Endothelial cell of umbilical vein (primary cell): ENCODE data around the gene TJP3. TPM values are rescaled to one million over a fixed set of nuclear protein-coding genes. Genes with fewer than 3 reads are reported as not detected.

Experiments used
- BruUV-seq: library from RNA; stranded (reverse); fragments of 400-500 nt; replicated peaks from 2 replicates; lab custom pipeline; 2021; lab: Mats Ljungman, UMichigan
- CTCF ChIA-PET: fragments of 300-600, 350-600 bp; sonication (Branson Sonifier 250); formaldehyde crosslinking; loops from one replicate; lab custom pipeline; 2021; ENCODE audit warnings: antibody characterized with exemption, inconsistent platforms; lab: Charles Lee
- POLR2A ChIA-PET: fragments of 300-600, 350-600 bp; sonication (Branson Sonifier 250); formaldehyde crosslinking; loops from one replicate; lab custom pipeline; 2021; ENCODE audit warnings: antibody characterized with exemption, inconsistent platforms; lab: Charles Lee
- DNase-seq: peaks from one replicate; pipeline ENCODE4 v3.0.0-alpha.2; 2011; ENCODE audit warnings: low read depth, low spot score
- FAIRE-seq: peaks from 2 replicates; lab custom pipeline; 2011; peaks lifted over from hg19 to GRCh38; lab: Jason Lieb, UNC
- H2AFZ ChIP-seq: 2 replicates; pipeline ENCODE4 v1.6.0; 2012; ENCODE audit warnings: low read depth, low read length, control low read depth, inconsistent platforms
- H3K27ac ChIP-seq: 2 replicates; pipeline ENCODE4 v1.5.1; 2011; ENCODE audit warnings: low read depth, mild to moderate bottlenecking, control low read depth, low read length, moderate library complexity; ENCODE audit not compliant: insufficient read depth
- H3K27me3 ChIP-seq, 2 experiments: 2 replicates each; pipeline versions ENCODE4 v1.6.0 to v1.6.1; 2011; ENCODE audit warnings: low read length in 2 of 2, mixed read lengths in 1 of 2; ENCODE audit not compliant: control insufficient read depth in 2 of 2, insufficient read depth in 2 of 2
- H3K36me3 ChIP-seq, 2 experiments: 2 replicates in 1 of 2; 3 replicates in 1 of 2; pipeline ENCODE4 v1.5.1; 2011; ENCODE audit warnings: low read length in 2 of 2, mild to moderate bottlenecking in 1 of 2, moderate library complexity in 1 of 2; ENCODE audit not compliant: control insufficient read depth in 2 of 2, insufficient read depth in 2 of 2; ENCODE audit errors: extremely low read depth in 1 of 2
- H3K4me1 ChIP-seq: 3 replicates; pipeline ENCODE4 v1.5.1; 2011; ENCODE audit warnings: mild to moderate bottlenecking, low read length; ENCODE audit not compliant: control insufficient read depth, insufficient read depth; ENCODE audit errors: extremely low read depth
- H3K4me2 ChIP-seq: 2 replicates; pipeline ENCODE4 v1.6.1; 2011; ENCODE audit warnings: low read length, control low read depth, mixed read lengths; ENCODE audit not compliant: insufficient read depth
- H3K4me3 ChIP-seq, 3 experiments: fragments of 200-600 bp in 1 of 3; sonication (generic), shearing (Covaris generic) in 1 of 3; replicated peaks in 1 of 3; 2 replicates each; pipeline ENCODE4 v1.5.1; 2011 to 2016; ENCODE audit warnings: control low read depth in 3 of 3, low read length in 3 of 3, mild to moderate bottlenecking in 2 of 3, inconsistent platforms in 1 of 3, low read depth in 1 of 3, moderate library complexity in 1 of 3; ENCODE audit not compliant: insufficient read depth in 1 of 3
- H3K79me2 ChIP-seq: 2 replicates; pipeline ENCODE4 v1.6.0; 2012; ENCODE audit warnings: low read length, inconsistent platforms; ENCODE audit not compliant: control insufficient read depth, insufficient read depth
- H3K9ac ChIP-seq: replicated peaks from 2 replicates; pipeline ENCODE3; 2011; ENCODE audit warnings: low read length, control low read depth; ENCODE audit not compliant: insufficient read depth; ENCODE audit errors: extremely low read depth
- H3K9me1 ChIP-seq: replicated peaks from 3 replicates; pipeline ENCODE4 v1.6.0; 2011; ENCODE audit warnings: mild to moderate bottlenecking, low read length; ENCODE audit not compliant: control insufficient read depth, insufficient read depth; ENCODE audit errors: extremely low read depth
- H3K9me3 ChIP-seq: replicated peaks from 2 replicates; pipeline ENCODE4 v1.5.1; 2012; ENCODE audit warnings: low read length, inconsistent platforms; ENCODE audit not compliant: control insufficient read depth, insufficient read depth
- H4K20me1 ChIP-seq: replicated peaks from 2 replicates; pipeline ENCODE3; 2011; ENCODE audit warnings: mild to moderate bottlenecking, low read length; ENCODE audit not compliant: control insufficient read depth, insufficient read depth; ENCODE audit errors: extremely low read depth
- EZH2 ChIP-seq: IDR thresholded peaks from 2 replicates; pipeline ENCODE4 v1.6.1; 2012; ENCODE audit warnings: borderline replicate concordance, low read depth, mild to moderate bottlenecking, moderate library complexity, low read length, inconsistent platforms; ENCODE audit not compliant: severe bottlenecking
- FOS ChIP-seq: IDR thresholded peaks from 2 replicates; pipeline ENCODE4 v1.6.1; 2011; ENCODE audit warnings: mild to moderate bottlenecking, low read length, moderate library complexity, borderline replicate concordance; ENCODE audit not compliant: insufficient read depth
- MAX ChIP-seq: IDR thresholded peaks from 2 replicates; pipeline ENCODE4 v1.6.1; 2011; ENCODE audit not compliant: insufficient read depth, insufficient read length
- MYC ChIP-seq: IDR thresholded peaks from one replicate; pipeline ENCODE4 v1.6.1; 2011; ENCODE audit warnings: mild to moderate bottlenecking, low read depth, low read length
- POLR2A ChIP-seq: IDR thresholded peaks from 2 replicates; pipeline ENCODE4 v1.6.1; 2012; ENCODE audit warnings: low read depth, mild to moderate bottlenecking, control low read depth, low read length
- POLR2AphosphoS5 ChIP-seq: IDR thresholded peaks from 2 replicates; pipeline ENCODE4 v1.6.1; 2012; ENCODE audit warnings: low read depth, mild to moderate bottlenecking, control low read depth, low read length, moderate library complexity; ENCODE audit not compliant: insufficient read depth
- dilution Hi-C: fragments of 300-500 bp; cut with MboI; formaldehyde crosslinking; loops from one replicate; pipeline ENCODE4 v1.15.0; 2019; ENCODE audit warnings: low sequenced_read_pairs; ENCODE audit not compliant: extremely low pct_ligation_motif_present
- intact Hi-C: fragments of 100-400 bp; cut with micrococcal nuclease; formaldehyde crosslinking; loops from one replicate; pipeline ENCODE4 v1.10.0; 2022
- polyA plus RNA-seq, 4 experiments: library from polyadenylated mRNA; depleted of rRNA in 3 of 4; stranded (reverse) in 3 of 4; unstranded in 1 of 4; fragments of >200 nt; gene quantifications; 2 replicates each; pipeline versions ENCODE4 v1.2.1 to v1.2.3, GENCODE V29; 2011 to 2012; ENCODE audit warnings: missing spikeins in 1 of 4
- total RNA-seq: library from RNA; stranded (reverse); gene quantifications from 2 replicates; pipeline ENCODE4 v1.2.3, GENCODE V29; 2021
- TF ChIP-seq, protein P1 (sequence below), 2 donors: IDR thresholded peaks; 1 replicate in 1 of 2; 2 replicates in 1 of 2; pipeline ENCODE4 v1.5.1; 2011; ENCODE audit warnings: low read length in 2 of 2, mild to moderate bottlenecking in 2 of 2, moderate library complexity in 2 of 2, control low read depth in 1 of 2, inconsistent platforms in 1 of 2, low read depth in 1 of 2; ENCODE audit not compliant: insufficient read depth in 1 of 2; ENCODE audit errors: extremely low read depth in 1 of 2

Gene TJP3
- total and polyA plus RNA-seq, 2 donors (not counting 3 experiments of a cell fraction or from before 2014, with no cell fraction given), result 0.10 TPM; not detected in 1

GRCh38 chr19:3775374-3775711, 67.2 kb downstream of the TJP3 start:
- H3K9me1 ChIP-seq, result no peaks in the 10 kb centered on the region
- TF ChIP-seq MYC (no peak), FOS (no peak), POLR2AphosphoS5 (no peak), MAX (no peak), POLR2A (no peak), EZH2 (no peak)
- TF ChIP-seq, protein P1, sequence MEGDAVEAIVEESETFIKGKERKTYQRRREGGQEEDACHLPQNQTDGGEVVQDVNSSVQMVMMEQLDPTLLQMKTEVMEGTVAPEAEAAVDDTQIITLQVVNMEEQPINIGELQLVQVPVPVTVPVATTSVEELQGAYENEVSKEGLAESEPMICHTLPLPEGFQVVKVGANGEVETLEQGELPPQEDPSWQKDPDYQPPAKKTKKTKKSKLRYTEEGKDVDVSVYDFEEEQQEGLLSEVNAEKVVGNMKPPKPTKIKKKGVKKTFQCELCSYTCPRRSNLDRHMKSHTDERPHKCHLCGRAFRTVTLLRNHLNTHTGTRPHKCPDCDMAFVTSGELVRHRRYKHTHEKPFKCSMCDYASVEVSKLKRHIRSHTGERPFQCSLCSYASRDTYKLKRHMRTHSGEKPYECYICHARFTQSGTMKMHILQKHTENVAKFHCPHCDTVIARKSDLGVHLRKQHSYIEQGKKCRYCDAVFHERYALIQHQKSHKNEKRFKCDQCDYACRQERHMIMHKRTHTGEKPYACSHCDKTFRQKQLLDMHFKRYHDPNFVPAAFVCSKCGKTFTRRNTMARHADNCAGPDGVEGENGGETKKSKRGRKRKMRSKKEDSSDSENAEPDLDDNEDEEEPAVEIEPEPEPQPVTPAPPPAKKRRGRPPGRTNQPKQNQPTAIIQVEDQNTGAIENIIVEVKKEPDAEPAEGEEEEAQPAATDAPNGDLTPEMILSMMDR (IDR thresholded peaks at IDR 0.05; ENCODE audit: extremely low read depth in 1 of 2, insufficient read depth in 1 of 2, low read depth in 1 of 2, low read length in 2 of 2), result no peak
- FAIRE-seq (no peak), DNase-seq (no peak)
- no peaks in the 10 kb centered on the region for H3K79me2 ChIP-seq
- H3K36me3 ChIP-seq, result no peaks in the 10 kb centered on the region
- no peak overlapping the region for H3K27ac ChIP-seq
- CTCF ChIA-PET, result no interaction called here
- H3K4me3 ChIP-seq, result no peak overlapping the region
- POLR2A ChIA-PET, result interaction anchor here (0.6 kb wide), 1 partner anchor 1015 kb away, joined by 3 read pairs; no protein-coding TSS in a partner anchor
- BruUV-seq, result no TSS peak
- no peak overlapping the region for H3K4me2 ChIP-seq
- H3K9ac ChIP-seq, result no peak overlapping the region
- intact Hi-C loops (no loop called here), dilution Hi-C loops (no loop called here)
- H3K27me3 ChIP-seq, result no peaks in the 10 kb centered on the region
- H3K9me3 ChIP-seq, result no peaks in the 10 kb centered on the region
- no peaks in the 10 kb centered on the region for H3K4me1 ChIP-seq
- H4K20me1 ChIP-seq, result no peaks in the 10 kb centered on the region
- no peak overlapping the region for H2AFZ ChIP-seq
